ENCODE measurements around the gene TMEM143. TPM values are rescaled to one million over a fixed set of nuclear protein-coding genes. Genes with fewer than 3 reads are reported as not detected.
"Not testable (repeated sequence)": the region's sequence is repeated elsewhere in the genome, so short reads cannot be mapped to it uniquely, and the experiment has no call there.

TMEM143 gene
- total RNA-seq, 1 experiment from 2014 or later, result 5.1 TPM

DNA sequence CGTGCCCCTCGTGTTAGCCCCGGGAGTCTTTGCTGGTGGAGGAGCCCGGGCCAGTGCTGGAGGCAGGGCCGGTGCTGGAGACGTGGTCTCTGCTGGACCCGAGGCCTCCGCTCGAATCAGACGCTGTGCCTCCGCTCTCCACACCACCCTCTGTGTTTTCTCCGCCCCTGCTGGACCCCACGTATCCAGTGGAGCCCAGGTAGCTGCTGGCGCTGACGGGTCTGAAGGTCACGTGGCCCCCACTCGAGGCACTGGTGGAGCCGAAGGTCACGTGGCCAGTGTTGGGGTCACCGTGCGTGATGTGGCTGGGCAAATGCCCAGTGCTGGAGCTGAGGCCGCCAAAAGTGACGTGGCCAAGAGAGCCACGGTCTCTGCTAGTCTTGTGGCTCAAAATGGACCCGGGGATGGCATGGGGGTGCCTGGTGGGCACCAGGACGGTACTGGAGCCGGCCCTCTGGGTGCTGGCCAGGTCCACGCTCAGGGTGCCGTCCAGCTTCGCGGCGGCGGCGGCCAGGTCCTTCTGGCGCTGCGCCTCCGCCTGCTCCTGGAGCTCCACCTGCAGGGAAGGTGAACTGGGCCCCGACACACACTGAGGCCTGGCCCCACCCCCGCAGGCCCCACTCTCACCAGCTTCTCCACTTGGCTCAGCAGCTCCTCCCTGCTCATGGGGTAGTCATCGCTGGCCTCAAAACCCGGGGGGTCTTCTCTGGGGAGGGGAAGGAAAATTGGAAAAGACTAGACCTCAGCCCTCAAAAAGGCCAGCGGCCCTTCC, 66.6 kb downstream of the TMEM143 start:
- Histone ChIP-seq H3K4me3 (no peak overlapping the region), H3K27me3 (no peaks in the 10 kb centered on the region)
- DNase-seq, result no peak

DNA sequence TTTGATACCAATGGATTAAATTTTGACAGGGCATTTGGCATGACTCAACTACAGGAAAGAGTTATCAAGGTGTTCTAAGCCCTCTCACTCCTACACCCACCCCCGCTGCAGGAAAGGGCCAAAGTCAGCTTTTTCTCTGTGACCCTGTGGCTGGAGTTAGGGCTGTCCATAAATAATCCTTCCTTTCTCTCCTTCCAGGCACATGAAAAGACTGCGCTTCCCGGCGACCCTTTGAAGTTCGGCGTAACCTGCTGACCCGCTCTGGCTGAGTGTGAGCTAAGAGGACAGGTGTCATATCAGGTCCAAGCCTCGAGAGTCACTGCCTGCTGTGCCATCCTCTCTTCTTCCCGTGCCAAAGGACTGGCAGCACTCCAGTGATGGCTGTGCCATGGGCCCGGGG, 68.3 kb downstream of the TMEM143 start:
- Histone ChIP-seq H3K27me3 (no peaks in the 10 kb centered on the region), H3K36me3 (no peaks in the 10 kb centered on the region), H3K9me3 (no peaks in the 10 kb centered on the region), H3K4me3 (no peak overlapping the region)
- no peak for DNase-seq

More for the DNA sequence above, 66.6 kb downstream of the TMEM143 start:
- H3K36me3 ChIP-seq, result no peaks in the 10 kb centered on the region
- no peaks in the 10 kb centered on the region for H3K9me3 ChIP-seq

DNA sequence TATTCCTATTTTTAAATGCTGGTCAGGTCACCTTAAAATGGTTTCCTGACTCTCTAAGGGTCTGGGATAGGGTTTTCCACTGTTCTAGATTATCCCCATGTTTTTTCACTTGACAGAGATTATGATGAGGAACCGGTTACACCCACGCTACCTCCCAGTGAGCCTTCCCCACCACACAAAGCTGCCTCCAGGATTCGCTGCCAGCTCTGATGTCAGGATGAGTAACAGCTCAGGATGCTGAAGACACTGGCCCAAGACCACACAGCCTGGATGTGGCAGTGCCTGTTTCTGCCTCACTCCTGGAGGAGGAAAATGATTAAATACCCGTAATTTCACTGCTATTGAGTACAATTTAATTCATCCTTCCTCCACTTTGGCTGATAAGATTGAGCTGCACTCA, 70.9 kb downstream of the TMEM143 start:
- Histone ChIP-seq H3K36me3 (no peaks in the 10 kb centered on the region), H3K27me3 (no peaks in the 10 kb centered on the region), H3K9me3 (no peaks in the 10 kb centered on the region), H3K4me3 (no peak overlapping the region)
- peak; percentile 95 for DNase-seq

DNA sequence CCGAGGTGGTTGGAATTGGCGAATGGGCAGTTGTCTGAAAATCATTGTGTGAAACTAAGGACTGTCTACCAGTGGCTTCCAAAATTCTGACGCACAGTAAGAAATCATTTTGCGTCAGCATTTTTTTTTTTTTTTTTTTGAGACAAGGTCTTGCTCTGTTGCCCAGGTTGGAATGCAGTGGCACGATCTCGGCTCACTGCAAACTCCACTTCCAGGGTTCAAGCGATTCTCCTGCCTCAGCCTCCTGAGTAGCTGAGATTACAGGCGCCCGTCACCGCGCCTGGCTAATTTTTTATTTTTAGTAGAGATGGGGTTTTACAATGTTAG, 72.3 kb downstream of the TMEM143 start:
- H3K9me3 ChIP-seq, H3K36me3 ChIP-seq, H3K27me3 ChIP-seq, DNase-seq, H3K4me3 ChIP-seq: not testable (repeated sequence)

DNA sequence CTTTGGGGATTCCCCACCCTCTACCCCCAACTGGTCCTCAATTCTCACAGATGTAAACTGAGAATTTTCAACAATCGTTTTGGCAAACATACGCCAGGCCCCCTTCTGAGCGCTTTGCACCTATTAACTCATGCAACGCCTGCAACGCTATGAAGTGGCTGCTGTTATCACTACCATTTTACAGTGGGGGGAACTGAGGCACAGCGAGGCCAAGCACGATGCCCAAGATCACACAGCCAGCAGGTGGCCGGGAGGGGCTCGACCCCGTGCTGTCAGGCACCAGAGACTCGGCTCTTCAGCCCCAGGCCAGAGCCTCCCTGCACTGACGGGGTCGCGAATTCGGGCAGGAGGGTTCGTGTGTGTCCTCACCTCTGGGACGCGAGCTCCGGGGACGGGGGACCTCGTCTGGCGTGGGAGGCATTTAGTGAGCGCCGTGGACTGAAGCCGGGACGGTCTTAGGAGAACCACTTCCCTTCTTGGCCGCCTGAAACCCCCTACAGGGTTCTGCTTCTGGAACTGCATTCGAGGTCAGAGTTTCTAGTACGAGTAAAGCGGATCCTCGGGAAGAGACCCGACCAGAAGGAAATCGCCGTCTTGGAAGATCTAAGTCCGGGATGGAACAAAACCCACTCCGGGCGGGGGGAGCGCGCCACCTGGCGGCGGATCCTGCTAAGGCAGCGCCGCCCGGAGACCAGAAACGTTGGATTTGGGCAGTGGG, 72.8 kb downstream of the TMEM143 start:
- peak overlapping the region; percentile 40 for H3K4me3 ChIP-seq

DNA sequence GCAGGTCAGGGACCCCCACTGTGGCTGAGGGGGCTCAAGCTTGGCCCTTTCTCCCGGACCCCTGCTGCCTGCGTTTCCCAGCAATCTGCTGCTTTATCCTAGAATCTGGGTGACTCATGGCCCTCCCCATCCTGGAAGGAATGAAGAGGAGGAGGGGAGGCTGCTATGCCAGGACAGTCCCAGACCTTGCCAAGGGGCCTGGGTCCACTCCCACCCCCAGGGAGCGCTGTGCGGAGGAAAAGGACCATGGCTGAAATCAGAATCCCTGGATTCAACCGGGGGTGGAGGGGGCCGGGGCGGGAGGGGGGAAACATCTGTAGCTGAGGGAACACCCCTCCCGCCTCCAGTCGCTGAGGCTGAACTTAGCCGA, 73.4 kb downstream of the TMEM143 start:
- DNase-seq, result peak; percentile 43
- H3K4me3 ChIP-seq, result no peak overlapping the region

More for the DNA sequence above, 72.8 kb downstream of the TMEM143 start:
- Histone ChIP-seq H3K9me3 (peaks cover 10% of the 10 kb centered on the region), H3K27me3 (no peaks in the 10 kb centered on the region), H3K36me3 (no peaks in the 10 kb centered on the region)
- peak; percentile 88 for DNase-seq

DNA sequence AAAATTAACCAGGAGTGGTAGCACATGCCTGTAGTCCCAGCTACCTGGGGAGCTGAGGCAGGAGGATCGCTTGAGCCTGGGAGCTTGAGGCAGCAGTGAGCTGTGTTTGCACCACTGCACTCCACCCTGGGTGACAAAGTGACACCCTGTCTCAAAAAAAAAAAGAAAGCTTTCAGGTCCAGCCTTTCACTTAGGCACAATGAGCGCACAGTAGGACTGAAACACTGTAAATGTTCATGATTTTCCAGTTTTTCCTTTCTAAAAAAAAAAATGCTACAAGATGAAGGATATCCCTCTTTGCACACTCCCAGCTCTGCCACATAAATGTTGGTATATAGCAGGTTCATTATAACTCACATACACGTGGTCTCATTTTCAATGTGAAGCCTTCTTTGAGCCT, 76.0 kb downstream of the TMEM143 start:
- no peak for DNase-seq

More for the DNA sequence above, 73.4 kb downstream of the TMEM143 start:
- no peaks in the 10 kb centered on the region for H3K27me3 ChIP-seq
- H3K36me3 ChIP-seq, result no peaks in the 10 kb centered on the region
- peaks cover 12% of the 10 kb centered on the region for H3K9me3 ChIP-seq

DNA sequence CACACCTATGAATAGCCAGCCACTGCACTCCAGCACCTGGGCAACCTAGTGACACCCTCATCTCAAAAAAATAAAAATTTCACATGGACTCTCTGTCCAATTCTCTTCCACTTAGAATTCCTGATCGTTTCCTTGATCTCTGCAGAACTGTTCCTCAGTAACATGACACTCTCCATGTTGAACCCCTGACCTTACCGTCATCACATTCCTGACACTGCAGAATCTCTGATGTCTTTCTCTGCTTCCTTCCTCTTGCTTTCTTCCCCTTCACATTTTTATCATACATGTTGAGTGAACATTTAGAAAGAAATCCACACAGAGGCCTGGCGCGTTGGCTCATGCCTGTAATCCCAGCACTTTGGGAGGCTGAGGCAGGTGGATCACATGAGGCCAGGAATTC, 78.8 kb downstream of the TMEM143 start:
- no peaks in the 10 kb centered on the region for H3K27me3 ChIP-seq
- H3K9me3 ChIP-seq, result peaks cover 26% of the 10 kb centered on the region
- no peak overlapping the region for H3K4me3 ChIP-seq
- DNase-seq, result no peak
- no peaks in the 10 kb centered on the region for H3K36me3 ChIP-seq

More for the DNA sequence above, 76.0 kb downstream of the TMEM143 start:
- Histone ChIP-seq H3K9me3 (peaks cover 24% of the 10 kb centered on the region), H3K36me3 (no peaks in the 10 kb centered on the region), H3K27me3 (no peaks in the 10 kb centered on the region), H3K4me3 (no peak overlapping the region)

DNA sequence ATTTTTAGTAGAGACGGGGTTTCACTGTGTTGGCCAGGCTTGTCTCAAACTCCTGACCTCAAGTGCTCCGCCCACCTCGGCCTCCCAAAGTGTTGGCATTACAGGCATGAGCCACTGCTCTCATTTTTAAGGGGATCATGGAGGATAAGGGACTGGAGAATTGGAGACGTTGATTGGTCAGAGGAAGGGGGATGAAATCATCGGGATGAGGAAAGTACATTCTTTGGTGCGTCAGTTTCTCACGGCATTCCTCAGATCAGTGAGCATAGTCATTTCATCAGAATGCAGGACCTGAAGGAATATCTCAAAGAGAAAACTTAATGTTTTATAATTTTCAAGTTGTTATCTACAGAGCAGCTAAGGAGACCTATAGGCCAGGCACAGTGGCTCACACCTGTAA, 79.8 kb downstream of the TMEM143 start:
- Histone ChIP-seq H3K27me3 (no peaks in the 10 kb centered on the region), H3K36me3 (no peaks in the 10 kb centered on the region), H3K4me3 (no peak overlapping the region), H3K9me3 (peaks cover 26% of the 10 kb centered on the region)
- no peak for DNase-seq

Other genes with a start within 250 kb of the TMEM143 start
- 37.7 and 98.0 TPM in 2 replicates for gene LIG1, start 193.6 kb downstream of the TMEM143 start, total RNA-seq (2014; rRNA removed; shearing (Covaris generic); ENCODE audit: low replicate concordance)
- 0.86 and 1.5 TPM in 2 replicates for gene ZSWIM9, start 193.3 kb downstream of the TMEM143 start, total RNA-seq (2014; rRNA removed; shearing (Covaris generic); ENCODE audit: low replicate concordance)
- gene CARD8, start 108.0 kb downstream of the TMEM143 start, total RNA-seq (2014; rRNA removed; shearing (Covaris generic); ENCODE audit: low replicate concordance), result 8.3 and 17.5 TPM in 2 replicates
- not detected in 2 replicates for gene ZNF114, start 93.9 kb downstream of the TMEM143 start, total RNA-seq (2014; rRNA removed; shearing (Covaris generic); ENCODE audit: low replicate concordance)
- 149 and 258 TPM in 2 replicates for gene EMP3, start 38.4 kb downstream of the TMEM143 start, total RNA-seq (2014; rRNA removed; shearing (Covaris generic); ENCODE audit: low replicate concordance)
- gene SYNGR4, start 427 bp upstream of the TMEM143 start, total RNA-seq (2014; rRNA removed; shearing (Covaris generic); ENCODE audit: low replicate concordance), result not detected in 2 replicates
- 51.3 and 103 TPM in 2 replicates for gene KDELR1, start 27.6 kb upstream of the TMEM143 start, total RNA-seq (2014; rRNA removed; shearing (Covaris generic); ENCODE audit: low replicate concordance)
- gene GRIN2D, start 29.7 kb upstream of the TMEM143 start, total RNA-seq (2014; rRNA removed; shearing (Covaris generic); ENCODE audit: low replicate concordance), result 0.03 TPM in 1 of 2 replicates, not detected in the other
- 86.6 and 138 TPM in 2 replicates for gene GRWD1, start 82.0 kb upstream of the TMEM143 start, total RNA-seq (2014; rRNA removed; shearing (Covaris generic); ENCODE audit: low replicate concordance)
- 0.22 and 0.43 TPM in 2 replicates for gene KCNJ14, start 91.6 kb upstream of the TMEM143 start, total RNA-seq (2014; rRNA removed; shearing (Covaris generic); ENCODE audit: low replicate concordance)
- 84.7 and 163 TPM in 2 replicates for gene CYTH2, start 105.4 kb upstream of the TMEM143 start, total RNA-seq (2014; rRNA removed; shearing (Covaris generic); ENCODE audit: low replicate concordance)
- not detected in 2 replicates for gene LMTK3, start 147.9 kb upstream of the TMEM143 start, total RNA-seq (2014; rRNA removed; shearing (Covaris generic); ENCODE audit: low replicate concordance)
- gene SULT2B1, start 188.2 kb upstream of the TMEM143 start, total RNA-seq (2014; rRNA removed; shearing (Covaris generic); ENCODE audit: low replicate concordance), result 0.49 TPM in 1 of 2 replicates, not detected in the other
- gene SPACA4, start 242.8 kb upstream of the TMEM143 start, total RNA-seq (2014; rRNA removed; shearing (Covaris generic); ENCODE audit: low replicate concordance), result not detected in 2 replicates